ENCODE measurements around the gene GFOD2. TPM values are rescaled to one million over a fixed set of nuclear protein-coding genes. Genes with fewer than 3 reads are reported as not detected.
A peak's percentile ranks its signal among the peaks of the same experiment; 100 is the strongest.

Gene GFOD2
- total and polyA plus RNA-seq, 2 experiments from 2014 or later, result 9.8 to 12.4 TPM

DNA sequence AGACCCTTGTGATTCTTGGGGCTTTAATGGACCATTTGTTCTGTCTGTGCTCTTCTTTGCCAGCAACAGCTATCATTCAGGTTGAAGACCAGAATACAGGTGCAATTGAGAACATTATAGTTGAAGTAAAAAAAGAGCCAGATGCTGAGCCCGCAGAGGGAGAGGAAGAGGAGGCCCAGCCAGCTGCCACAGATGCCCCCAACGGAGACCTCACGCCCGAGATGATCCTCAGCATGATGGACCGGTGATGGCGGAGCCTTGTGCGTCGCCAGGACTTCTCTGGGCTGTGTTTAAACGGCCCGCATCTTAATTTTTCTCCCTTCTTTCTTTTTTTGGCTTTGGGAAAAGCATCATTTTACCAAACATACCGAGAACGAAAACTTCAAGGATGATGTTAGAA lies 81.5 kb downstream of the GFOD2 start:
- no peaks in the 10 kb centered on the region for H3K79me2 ChIP-seq
- no peak overlapping the region for H3K27ac ChIP-seq
- H3K27me3 ChIP-seq, result no peaks in the 10 kb centered on the region
- H3K36me3 ChIP-seq (replicated peaks; ENCODE audit: insufficient read depth, low read depth), result peaks cover 2% of the 10 kb centered on the region
- DNase-seq (ENCODE audit: low spot score), result no peak
- H4K20me1 ChIP-seq (ENCODE audit: insufficient read depth, poor library complexity, severe bottlenecking), result no peaks in the 10 kb centered on the region
- TF ChIP-seq, protein P1, sequence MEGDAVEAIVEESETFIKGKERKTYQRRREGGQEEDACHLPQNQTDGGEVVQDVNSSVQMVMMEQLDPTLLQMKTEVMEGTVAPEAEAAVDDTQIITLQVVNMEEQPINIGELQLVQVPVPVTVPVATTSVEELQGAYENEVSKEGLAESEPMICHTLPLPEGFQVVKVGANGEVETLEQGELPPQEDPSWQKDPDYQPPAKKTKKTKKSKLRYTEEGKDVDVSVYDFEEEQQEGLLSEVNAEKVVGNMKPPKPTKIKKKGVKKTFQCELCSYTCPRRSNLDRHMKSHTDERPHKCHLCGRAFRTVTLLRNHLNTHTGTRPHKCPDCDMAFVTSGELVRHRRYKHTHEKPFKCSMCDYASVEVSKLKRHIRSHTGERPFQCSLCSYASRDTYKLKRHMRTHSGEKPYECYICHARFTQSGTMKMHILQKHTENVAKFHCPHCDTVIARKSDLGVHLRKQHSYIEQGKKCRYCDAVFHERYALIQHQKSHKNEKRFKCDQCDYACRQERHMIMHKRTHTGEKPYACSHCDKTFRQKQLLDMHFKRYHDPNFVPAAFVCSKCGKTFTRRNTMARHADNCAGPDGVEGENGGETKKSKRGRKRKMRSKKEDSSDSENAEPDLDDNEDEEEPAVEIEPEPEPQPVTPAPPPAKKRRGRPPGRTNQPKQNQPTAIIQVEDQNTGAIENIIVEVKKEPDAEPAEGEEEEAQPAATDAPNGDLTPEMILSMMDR (IDR thresholded peaks at IDR 0.05; ENCODE audit: poor library complexity), result no peak
- no peak for TF ChIP-seq EZH2 (IDR thresholded peaks at IDR 0.05; ENCODE audit: borderline replicate concordance)
- TF ChIP-seq EZH2phosphoT487 (IDR thresholded peaks at IDR 0.05; ENCODE audit: low read depth, severe bottlenecking, unreplicated experiment), result no peak
- H3K4me1 ChIP-seq (ENCODE audit: insufficient read depth), result peaks cover 5% of the 10 kb centered on the region
- H3K9me2 ChIP-seq (replicated peaks; ENCODE audit: insufficient read depth), result no peaks in the 10 kb centered on the region
- H2AFZ ChIP-seq, result no peak overlapping the region
- no peak overlapping the region for H3K4me3 ChIP-seq
- no peak overlapping the region for H3K4me2 ChIP-seq
- WGBS (ENCODE audit: low lambda C conversion rate, missing lambda C conversion rate), result 96% methylated on average over 12 of the region's 12 CpGs
- H3K9me3 ChIP-seq (ENCODE audit: low read depth), result no peaks in the 10 kb centered on the region

DNA sequence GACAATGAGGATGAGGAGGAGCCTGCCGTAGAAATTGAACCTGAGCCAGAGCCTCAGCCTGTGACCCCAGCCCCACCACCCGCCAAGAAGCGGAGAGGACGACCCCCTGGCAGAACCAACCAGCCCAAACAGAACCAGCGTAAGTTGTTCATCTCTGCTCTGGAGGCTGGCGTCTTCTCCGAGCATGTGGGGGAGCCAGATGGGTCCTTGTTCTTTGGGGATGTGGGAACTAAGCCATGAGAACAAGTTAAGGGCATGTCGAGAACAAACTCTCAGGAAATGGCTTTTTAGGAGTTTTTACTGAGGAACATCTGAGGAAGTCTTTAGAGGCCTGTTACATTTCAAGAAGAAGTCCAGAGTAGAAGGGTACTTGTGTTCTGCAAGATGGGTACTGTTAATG lies 82.4 kb downstream of the GFOD2 start:
- Histone ChIP-seq H3K36me3 (replicated peaks; ENCODE audit: insufficient read depth, low read depth) (peaks cover 2% of the 10 kb centered on the region), H2AFZ (no peak overlapping the region), H3K4me2 (no peak overlapping the region), H4K20me1 (ENCODE audit: insufficient read depth, poor library complexity, severe bottlenecking) (no peaks in the 10 kb centered on the region), H3K27me3 (no peaks in the 10 kb centered on the region), H3K79me2 (no peaks in the 10 kb centered on the region), H3K9me3 (ENCODE audit: low read depth) (no peaks in the 10 kb centered on the region), H3K27ac (no peak overlapping the region), H3K4me3 (no peak overlapping the region), H3K9me2 (replicated peaks; ENCODE audit: insufficient read depth) (no peaks in the 10 kb centered on the region), H3K4me1 (ENCODE audit: insufficient read depth) (no peaks in the 10 kb centered on the region)
- no peak for DNase-seq (ENCODE audit: low spot score)
- no peak for TF ChIP-seq EZH2phosphoT487 (IDR thresholded peaks at IDR 0.05; ENCODE audit: low read depth, severe bottlenecking, unreplicated experiment)
- TF ChIP-seq, protein P1 (IDR thresholded peaks at IDR 0.05; ENCODE audit: poor library complexity), result no peak
- no peak for TF ChIP-seq EZH2 (IDR thresholded peaks at IDR 0.05; ENCODE audit: borderline replicate concordance)
- WGBS (ENCODE audit: low lambda C conversion rate, missing lambda C conversion rate), result 95% methylated on average over 8 of the region's 8 CpGs

DNA sequence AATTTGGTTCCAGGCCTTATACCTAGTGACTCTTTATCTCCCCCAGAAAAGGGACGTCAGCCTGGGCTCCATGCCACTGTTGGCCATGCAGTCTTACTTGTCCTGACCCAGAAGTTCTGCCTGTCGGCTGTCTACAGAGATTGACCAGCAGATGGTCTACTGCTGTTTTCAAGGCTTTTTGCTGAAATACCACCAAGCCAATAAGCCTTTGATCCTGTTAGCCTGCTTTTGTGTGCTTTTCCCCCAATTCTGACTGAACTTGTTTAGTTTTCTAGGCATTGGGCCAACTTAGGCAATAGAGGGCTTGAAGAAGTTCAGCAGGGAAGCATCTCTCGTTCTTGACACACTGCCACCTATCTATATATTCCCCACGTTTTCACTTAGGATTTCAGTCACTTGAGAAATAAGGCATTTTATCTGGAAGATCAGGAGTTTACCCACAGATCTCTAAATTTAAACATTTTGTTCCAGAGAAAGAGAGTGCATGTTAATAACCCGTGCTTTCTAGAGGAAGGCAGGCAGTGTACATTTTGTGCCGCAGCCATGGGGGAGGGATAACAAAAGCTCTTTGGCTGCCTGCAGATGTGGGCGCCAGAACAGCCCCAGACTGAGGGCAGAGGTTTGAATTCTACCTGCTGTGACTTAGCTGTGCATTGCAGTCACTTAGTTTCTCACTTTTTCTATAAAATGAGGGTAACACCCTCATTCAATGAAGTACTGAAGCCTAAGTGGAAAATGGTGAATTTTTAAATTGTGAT lies 86.5 kb downstream of the GFOD2 start:
- Histone ChIP-seq H3K27ac (no peak overlapping the region), H3K36me3 (replicated peaks; ENCODE audit: insufficient read depth, low read depth) (no peaks in the 10 kb centered on the region), H3K79me2 (no peaks in the 10 kb centered on the region), H3K9me2 (replicated peaks; ENCODE audit: insufficient read depth) (no peaks in the 10 kb centered on the region), H4K20me1 (ENCODE audit: insufficient read depth, poor library complexity, severe bottlenecking) (no peaks in the 10 kb centered on the region), H3K4me3 (no peak overlapping the region), H3K9me3 (ENCODE audit: low read depth) (no peaks in the 10 kb centered on the region), H3K4me1 (ENCODE audit: insufficient read depth) (no peaks in the 10 kb centered on the region), H3K4me2 (no peak overlapping the region), H3K27me3 (no peaks in the 10 kb centered on the region), H2AFZ (no peak overlapping the region)
- WGBS (ENCODE audit: low lambda C conversion rate, missing lambda C conversion rate), result 78% methylated on average over 7 of the region's 7 CpGs
- DNase-seq (ENCODE audit: low spot score), result peak; percentile 59
- TF ChIP-seq EZH2 (IDR thresholded peaks at IDR 0.05; ENCODE audit: borderline replicate concordance) (no peak), EZH2phosphoT487 (IDR thresholded peaks at IDR 0.05; ENCODE audit: low read depth, severe bottlenecking, unreplicated experiment) (no peak)
- TF ChIP-seq, protein P1 (IDR thresholded peaks at IDR 0.05; ENCODE audit: poor library complexity), result no peak

Data from hepatocyte (in vitro differentiated cells).